OCI-LY7 (cell line): ENCODE results near the gene TOP3A. TPM values are rescaled to one million over a fixed set of nuclear protein-coding genes. Genes with fewer than 3 reads are reported as not detected.

Source experiments
- Bru-seq: library from RNA; stranded (reverse); fragments of 400-500 nt; gene quantifications from one replicate; lab custom pipeline; 2021; lab: Mats Ljungman, UMichigan
- BruChase-seq, 2 experiments: library from RNA; stranded (reverse); fragments of 400-500 nt; gene quantifications; one replicate each; lab custom pipeline; 2021; lab: Mats Ljungman, UMichigan
- BruUV-seq: library from RNA; stranded (reverse); fragments of 400-500 nt; replicated peaks from 2 replicates; lab custom pipeline; 2021; lab: Mats Ljungman, UMichigan
- CTCF ChIA-PET: fragments of 300-600 bp; sonication (Branson Sonifier 250); formaldehyde crosslinking; loops from one replicate; lab custom pipeline; 2022; ENCODE audit warnings: antibody characterized with exemption; ENCODE audit not compliant: unreplicated experiment; lab: Charles Lee
- POLR2A ChIA-PET: fragments of 300-600 bp; sonication (Branson Sonifier 250); formaldehyde crosslinking; loops from one replicate; lab custom pipeline; 2022; ENCODE audit warnings: antibody characterized with exemption; lab: Charles Lee
- DNase-seq: peaks from one replicate; pipeline ENCODE4 v3.0.0-alpha.2; 2015; ENCODE audit warnings: low spot score
- H2AFZ ChIP-seq: fragments of 200-600 bp; sonication (generic), shearing (Covaris generic); 2 replicates; pipeline ENCODE4 v1.6.1; 2014; ENCODE audit warnings: mild to moderate bottlenecking, antibody characterized with exemption, low read length, moderate library complexity
- H3K27ac ChIP-seq: fragments of 200-600 bp; sonication (generic); 2 replicates; pipeline ENCODE4 v1.5.1; 2014; ENCODE audit warnings: mixed run types, low read depth, mild to moderate bottlenecking, moderate library complexity, low read length, inconsistent platforms; ENCODE audit not compliant: poor library complexity, severe bottlenecking
- H3K36me3 ChIP-seq: fragments of 200-600 bp; sonication (generic); 2 replicates; pipeline ENCODE4 v1.6.1; 2014; ENCODE audit warnings: mild to moderate bottlenecking, antibody characterized with exemption, low read length, moderate library complexity, mixed read lengths; ENCODE audit not compliant: insufficient read depth
- H3K4me1 ChIP-seq: fragments of 200-600 bp; sonication (generic); 2 replicates; pipeline ENCODE4 v1.5.1; 2014; ENCODE audit warnings: mild to moderate bottlenecking, low read length; ENCODE audit not compliant: insufficient read depth, poor library complexity, severe bottlenecking
- H3K4me2 ChIP-seq: fragments of 200-600 bp; sonication (generic); 2 replicates; pipeline ENCODE4 v1.6.1; 2014; ENCODE audit warnings: mild to moderate bottlenecking, low read length
- H3K4me3 ChIP-seq: fragments of 200-600 bp; sonication (generic); 2 replicates; pipeline ENCODE4 v1.5.1; 2014; ENCODE audit warnings: mild to moderate bottlenecking, low read depth, low read length; ENCODE audit not compliant: poor library complexity, severe bottlenecking
- H3K79me2 ChIP-seq: fragments of 200-600 bp; sonication (generic); 2 replicates; pipeline ENCODE4 v1.6.1; 2016; ENCODE audit warnings: low read depth, mild to moderate bottlenecking, low read length, moderate library complexity, mixed read lengths; ENCODE audit not compliant: insufficient read depth
- H3K9me2 ChIP-seq: fragments of 200-600 bp; sonication (generic); 2 replicates; pipeline ENCODE4 v1.6.1; 2016; ENCODE audit warnings: mild to moderate bottlenecking, low read length, mixed read lengths; ENCODE audit not compliant: insufficient read depth
- H3K9me3 ChIP-seq: fragments of 200-600 bp; sonication (generic); 2 replicates; pipeline ENCODE4 v1.6.1; 2014; ENCODE audit warnings: mild to moderate bottlenecking, mixed run types, low read length, mixed read lengths
- H4K20me1 ChIP-seq: fragments of 200-600 bp; sonication (generic); 2 replicates; pipeline ENCODE4 v1.6.1; 2014; ENCODE audit warnings: mild to moderate bottlenecking, antibody characterized with exemption, low read length, moderate library complexity, mixed read lengths; ENCODE audit not compliant: insufficient read depth
- CTCF ChIP-seq: fragments of 200-600 bp; sonication (generic); conservative IDR thresholded peaks from 2 replicates; pipeline ENCODE4 v1.5.1; 2014; ENCODE audit warnings: mild to moderate bottlenecking, antibody characterized with exemption, low read length, moderate library complexity, mixed read lengths
- EZH2phosphoT487 ChIP-seq: fragments of 200-600 bp; sonication (generic); IDR thresholded peaks from 2 replicates; pipeline ENCODE4 v1.6.1; 2018; ENCODE audit warnings: low read depth, borderline replicate concordance, mild to moderate bottlenecking, mixed run types, antibody characterized with exemption, low read length, moderate library complexity, mixed read lengths
- intact Hi-C: fragments of 100-400 bp; cut with micrococcal nuclease; formaldehyde crosslinking; loops from one replicate; pipeline ENCODE4 v1.10.0; 2022; ENCODE audit not compliant: unreplicated experiment
- long read RNA-seq: library from polyadenylated mRNA; stranded (forward); transcript quantifications from one replicate; pipeline ENCODE4 v2.0.0, GENCODE V29; 2022
- total RNA-seq, 2 experiments: library from RNA; depleted of rRNA in 1 of 2; stranded (reverse); fragments of >200 nt in 1 of 2; shearing (Covaris generic) in 1 of 2; gene quantifications; 2 replicates each; pipeline ENCODE4 v1.2.3, GENCODE V29; 2014 to 2022

The TOP3A gene
- 48.3 and 48.5 TPM in 2 replicates for total RNA-seq (2014; rRNA removed; shearing (Covaris generic))
- 63.0 and 64.4 TPM in 2 replicates for total RNA-seq (2022)
- percentile 75 among the genes with signal in this experiment for Bru-seq, nascent RNA
- percentile 75 among the genes with signal in this experiment for BruChase-seq, experiment 1, labeled RNA remaining after a 6-hour chase
- BruChase-seq, experiment 2, labeled RNA remaining after a 2-hour chase, result percentile 79 among the genes with signal in this experiment
- long read RNA-seq, full-length matches to known transcripts, result 28 of 55 reads
- long read RNA-seq, partial matches to known transcripts, result 4 of 55 reads
- long read RNA-seq, other reads (novel, unspliced or antisense), result 23 of 55 reads

DNA sequence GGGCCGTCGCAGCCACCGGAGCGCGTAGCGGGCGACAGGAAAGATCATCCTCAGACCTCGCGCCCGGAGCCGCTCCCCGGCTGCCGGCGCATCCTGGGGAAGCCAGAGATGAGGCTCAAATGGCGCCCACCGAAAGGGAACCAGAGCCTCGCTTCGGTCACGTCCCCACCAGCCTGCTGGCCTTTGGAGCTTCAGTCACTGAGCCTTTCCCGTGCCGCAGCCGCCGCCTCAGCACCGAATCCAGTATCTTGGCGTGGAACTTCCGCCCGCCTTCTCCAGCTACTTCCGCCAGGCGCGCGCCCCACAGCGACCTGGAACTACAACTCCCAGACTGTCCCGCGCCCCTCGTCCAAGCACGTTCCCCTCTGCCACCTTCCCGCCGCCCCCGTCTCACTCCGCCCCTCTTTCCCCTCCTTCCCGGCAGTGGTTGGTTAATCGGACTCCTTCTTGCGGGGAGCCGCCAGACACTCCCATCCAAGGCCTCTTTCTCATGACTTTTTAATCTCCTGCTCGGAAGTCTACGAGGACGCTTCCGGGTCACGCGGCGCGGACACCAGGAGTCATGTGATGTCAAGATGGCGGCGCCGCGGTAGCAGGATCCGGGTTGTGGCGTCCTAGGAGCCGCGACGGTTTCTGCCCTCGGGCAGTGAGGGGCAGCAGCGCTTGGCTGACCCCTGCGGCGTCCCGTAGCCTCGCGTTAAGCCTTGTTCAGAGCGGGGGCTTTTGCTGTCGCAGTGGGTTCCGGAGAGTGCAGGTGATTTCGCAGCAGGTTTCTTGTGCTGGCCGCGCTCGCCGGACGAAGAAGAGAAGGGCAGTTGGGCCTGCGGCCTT, at the start of gene TOP3A, which contains the start of gene SMCR8:
Gene TOP3A (minus strand): TSS at position 264 of the 831 bp plus-strand sequence. CDS start 216 bp downstream, at position 48.
Gene SMCR8 (plus strand): TSS at position 563 of the 831 bp plus-strand sequence. CDS start 497 bp downstream, outside the sequence.
- BruUV-seq, result no TSS peak
- intact Hi-C loops, result loop anchor here (2.0 to 5.0 kb wide), 2 partner anchors 54 to 68 kb away; partner anchors contain the start of gene MIEF2
- CTCF ChIA-PET, result no interaction called here

DNA sequence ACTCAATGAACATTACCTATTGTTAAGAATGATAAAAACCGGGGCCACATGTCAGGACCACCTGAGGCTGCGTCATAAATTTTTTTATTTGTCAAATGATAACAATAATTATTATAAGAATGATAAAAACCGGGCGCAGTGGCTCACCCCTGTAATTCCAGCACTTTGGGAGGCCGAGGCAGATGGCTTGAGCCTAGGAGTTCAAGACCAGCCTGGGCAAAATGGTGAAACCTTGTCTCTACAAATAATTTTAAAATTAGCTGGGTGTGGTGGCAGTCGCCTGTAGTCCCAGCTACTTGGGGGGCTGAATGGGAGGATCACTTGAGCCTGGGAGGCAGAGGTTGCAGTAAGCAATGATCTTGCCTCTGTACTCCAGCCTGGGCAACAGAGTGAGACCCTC, 49.4 kb upstream of the TOP3A start:
- H3K4me2 ChIP-seq, result peak overlapping the region; percentile 82; the same call in 1 of the 2 replicates
- peaks cover 17% of the 10 kb centered on the region for H3K4me1 ChIP-seq
- H2AFZ ChIP-seq, result no peak overlapping the region
- peak overlapping the region; percentile 85 for H3K4me3 ChIP-seq
- TF ChIP-seq EZH2phosphoT487, result no peak
- H3K36me3 ChIP-seq, result peaks cover 19% of the 10 kb centered on the region
- H4K20me1 ChIP-seq, result no peaks in the 10 kb centered on the region
- peaks cover 32% of the 10 kb centered on the region for H3K79me2 ChIP-seq
- ChIA-PET POLR2A (interaction anchor here (0.7 kb wide), 1 partner anchor 49 kb away, joined by 4 read pairs; no protein-coding TSS in a partner anchor), CTCF (no interaction called here)
- no TSS peak for BruUV-seq
- H3K9me3 ChIP-seq, result no peaks in the 10 kb centered on the region
- H3K27ac ChIP-seq, result no peak overlapping the region
- no peak for DNase-seq
- intact Hi-C loops, result loop anchor here (5.0 kb wide), 1 partner anchor 107 kb away; the partner anchor contains the start of gene FLII
- H3K9me2 ChIP-seq, result no peaks in the 10 kb centered on the region

More for the DNA sequence above, at the start of gene TOP3A, which contains the start of gene SMCR8:
- Histone ChIP-seq H3K36me3 (peaks cover 34% of the 10 kb centered on the region), H3K27ac (peak within 1 kb of the TSS; percentile 76), H3K9me3 (no peaks in the 10 kb centered on the region), H4K20me1 (peaks cover 5% of the 10 kb centered on the region; the same call in 1 of the 2 replicates), H3K79me2 (peaks cover 65% of the 10 kb centered on the region), H3K4me3 (peak within 1 kb of the TSS; percentile 92), H2AFZ (peak within 1 kb of the TSS; percentile 67), H3K9me2 (no peaks in the 10 kb centered on the region), H3K4me1 (peaks cover 42% of the 10 kb centered on the region), H3K4me2 (peak within 1 kb of the TSS; percentile 97)
- TF ChIP-seq CTCF, result no peak
- TF ChIP-seq EZH2phosphoT487, result no peak
- peak; percentile 92 for DNase-seq
- POLR2A ChIA-PET, result interaction anchor here (1.1 kb wide), 1 partner anchor 47 kb away, joined by 4 read pairs; no protein-coding TSS in a partner anchor
